GM12892 (cell line): ENCODE measurements around the gene OTUB1.

Source experiments
- POLR2A ChIP-seq: IDR thresholded peaks from 2 replicates; pipeline ENCODE4 v1.6.1; 2011; ENCODE audit warnings: low read depth, low read length, control low read depth
- POLR2AphosphoS5 ChIP-seq: IDR thresholded peaks from 2 replicates; pipeline ENCODE4 v1.6.1; 2011; ENCODE audit warnings: low read depth, low read length, control low read depth
- TAF1 ChIP-seq: IDR thresholded peaks from 2 replicates; pipeline ENCODE4 v1.6.1; 2011; ENCODE audit warnings: low read depth, mild to moderate bottlenecking, control low read depth, low read length, borderline replicate concordance

DNA sequence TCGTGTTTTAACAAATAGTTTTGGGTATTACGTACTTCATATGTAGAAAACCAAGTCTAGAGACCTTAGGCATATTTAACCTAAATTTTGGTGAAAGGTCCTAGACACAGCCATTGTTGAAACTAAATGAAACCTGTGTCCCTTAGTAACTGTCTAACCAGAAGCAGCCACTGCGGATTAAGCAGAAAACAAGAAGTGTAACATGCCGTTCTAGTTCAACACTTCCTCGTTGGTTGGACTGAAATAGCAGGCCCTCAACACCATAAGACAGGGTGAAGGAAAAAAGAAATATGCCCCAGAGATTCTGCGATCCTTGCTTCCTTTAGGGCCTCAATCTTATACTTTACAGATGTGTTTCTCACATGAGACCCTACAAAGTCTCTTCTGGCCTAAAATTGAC, 45.5 kb upstream of the OTUB1 start:
- TF ChIP-seq POLR2AphosphoS5 (no peak), POLR2A (no peak), TAF1 (no peak)
